ENCODE data around the gene CDH13. TPM values are rescaled to one million over a fixed set of nuclear protein-coding genes. Genes with fewer than 3 reads are reported as not detected.

The CDH13 gene
- total RNA-seq, 1 donor, result 102 TPM

DNA sequence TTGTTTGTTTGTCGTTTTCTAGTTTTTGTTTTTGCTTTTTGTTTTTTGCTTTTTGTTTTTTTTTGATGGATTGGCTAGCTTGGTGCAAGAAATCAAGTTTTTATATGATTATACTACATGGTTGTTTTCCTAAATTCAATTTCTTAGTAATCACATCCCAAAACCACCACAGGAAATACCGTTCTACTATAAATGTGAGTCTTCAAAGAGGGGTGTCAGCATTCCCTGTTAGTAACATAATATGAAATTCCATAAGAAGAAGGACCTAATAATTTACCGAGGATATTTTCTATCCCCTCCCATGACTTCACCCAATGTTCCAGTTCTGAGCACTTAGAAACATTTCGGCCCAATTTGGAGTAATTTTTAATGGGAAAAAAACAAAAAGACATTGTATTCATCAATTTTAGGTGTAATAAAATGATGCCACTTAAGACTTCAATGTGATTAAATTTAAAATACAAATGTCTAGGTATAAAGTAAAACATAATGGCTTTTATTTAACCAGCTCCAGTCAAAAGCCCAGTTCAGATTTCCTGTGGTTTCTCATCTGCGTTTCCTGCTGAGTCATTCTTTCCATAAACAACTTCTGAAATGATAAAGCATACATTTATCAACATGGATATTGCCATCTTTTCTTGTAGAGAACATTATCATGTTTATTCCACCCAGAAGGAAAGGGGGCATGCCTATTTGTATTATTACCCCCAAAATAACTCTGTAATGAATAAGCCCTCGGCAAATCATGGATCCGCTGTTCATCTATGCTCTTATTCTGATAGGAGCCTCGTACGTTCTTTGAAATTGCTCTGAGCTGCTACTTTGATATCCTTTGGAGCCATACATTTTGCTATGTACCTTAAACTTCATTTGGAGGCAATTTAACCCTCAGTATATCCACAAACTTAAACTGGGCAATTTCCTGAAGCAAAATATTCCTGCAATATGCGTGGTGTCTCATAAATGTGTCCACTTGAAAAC is 1209.1 kb downstream of the CDH13 start:
- Histone ChIP-seq H3K4me1 (ENCODE audit: insufficient read depth, low read length) (peaks cover 9% of the 10 kb centered on the region), H3K27me3 (ENCODE audit: insufficient read depth, low read length) (peaks cover 22% of the 10 kb centered on the region), H3K36me3 (ENCODE audit: insufficient read depth, low read length) (no peaks in the 10 kb centered on the region), H3K27ac (ENCODE audit: low read depth, low read length) (no peak overlapping the region), H3K79me2 (ENCODE audit: insufficient read depth, low read length) (no peaks in the 10 kb centered on the region), H3K4me3 (ENCODE audit: insufficient read depth, low read length) (no peak overlapping the region), H3K4me2 (ENCODE audit: insufficient read depth, low read length) (peak overlapping the region; percentile 20), H3K9me3 (ENCODE audit: low read depth, low read length) (no peaks in the 10 kb centered on the region), H4K20me1 (ENCODE audit: insufficient read depth, low read length) (no peaks in the 10 kb centered on the region), H2AFZ (ENCODE audit: low read length) (no peak overlapping the region)
- peak; percentile 85 for DNase-seq (ENCODE audit: insufficient read length, low spot score, missing footprints)
- TF ChIP-seq, protein P1, sequence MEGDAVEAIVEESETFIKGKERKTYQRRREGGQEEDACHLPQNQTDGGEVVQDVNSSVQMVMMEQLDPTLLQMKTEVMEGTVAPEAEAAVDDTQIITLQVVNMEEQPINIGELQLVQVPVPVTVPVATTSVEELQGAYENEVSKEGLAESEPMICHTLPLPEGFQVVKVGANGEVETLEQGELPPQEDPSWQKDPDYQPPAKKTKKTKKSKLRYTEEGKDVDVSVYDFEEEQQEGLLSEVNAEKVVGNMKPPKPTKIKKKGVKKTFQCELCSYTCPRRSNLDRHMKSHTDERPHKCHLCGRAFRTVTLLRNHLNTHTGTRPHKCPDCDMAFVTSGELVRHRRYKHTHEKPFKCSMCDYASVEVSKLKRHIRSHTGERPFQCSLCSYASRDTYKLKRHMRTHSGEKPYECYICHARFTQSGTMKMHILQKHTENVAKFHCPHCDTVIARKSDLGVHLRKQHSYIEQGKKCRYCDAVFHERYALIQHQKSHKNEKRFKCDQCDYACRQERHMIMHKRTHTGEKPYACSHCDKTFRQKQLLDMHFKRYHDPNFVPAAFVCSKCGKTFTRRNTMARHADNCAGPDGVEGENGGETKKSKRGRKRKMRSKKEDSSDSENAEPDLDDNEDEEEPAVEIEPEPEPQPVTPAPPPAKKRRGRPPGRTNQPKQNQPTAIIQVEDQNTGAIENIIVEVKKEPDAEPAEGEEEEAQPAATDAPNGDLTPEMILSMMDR (IDR thresholded peaks at IDR 0.05; ENCODE audit: extremely low read depth, low read depth, low read length), result no peak

GRCh38 chr16:83837566-83837965 is 1210.8 kb downstream of the CDH13 start:
- Histone ChIP-seq H3K4me2 (ENCODE audit: insufficient read depth, low read length) (no peak overlapping the region), H3K79me2 (ENCODE audit: insufficient read depth, low read length) (no peaks in the 10 kb centered on the region), H4K20me1 (ENCODE audit: insufficient read depth, low read length) (no peaks in the 10 kb centered on the region), H2AFZ (ENCODE audit: low read length) (no peak overlapping the region), H3K27ac (ENCODE audit: low read depth, low read length) (no peak overlapping the region), H3K4me3 (ENCODE audit: insufficient read depth, low read length) (no peak overlapping the region), H3K36me3 (ENCODE audit: insufficient read depth, low read length) (no peaks in the 10 kb centered on the region), H3K4me1 (ENCODE audit: insufficient read depth, low read length) (peaks cover 9% of the 10 kb centered on the region), H3K27me3 (ENCODE audit: insufficient read depth, low read length) (peaks cover 16% of the 10 kb centered on the region), H3K9me3 (ENCODE audit: low read depth, low read length) (no peaks in the 10 kb centered on the region)
- TF ChIP-seq, protein P1 (IDR thresholded peaks at IDR 0.05; ENCODE audit: extremely low read depth, low read depth, low read length), result no peak
- no peak for DNase-seq (ENCODE audit: insufficient read length, low spot score, missing footprints)

GRCh38 chr16:83838151-83838550 is 1211.4 kb downstream of the CDH13 start:
- Histone ChIP-seq H3K36me3 (ENCODE audit: insufficient read depth, low read length) (no peaks in the 10 kb centered on the region), H3K4me3 (ENCODE audit: insufficient read depth, low read length) (no peak overlapping the region), H2AFZ (ENCODE audit: low read length) (no peak overlapping the region), H3K27ac (ENCODE audit: low read depth, low read length) (no peak overlapping the region), H4K20me1 (ENCODE audit: insufficient read depth, low read length) (no peaks in the 10 kb centered on the region), H3K79me2 (ENCODE audit: insufficient read depth, low read length) (no peaks in the 10 kb centered on the region), H3K9me3 (ENCODE audit: low read depth, low read length) (no peaks in the 10 kb centered on the region), H3K4me1 (ENCODE audit: insufficient read depth, low read length) (peaks cover 9% of the 10 kb centered on the region), H3K4me2 (ENCODE audit: insufficient read depth, low read length) (no peak overlapping the region), H3K27me3 (ENCODE audit: insufficient read depth, low read length) (peaks cover 16% of the 10 kb centered on the region)
- DNase-seq (ENCODE audit: insufficient read length, low spot score, missing footprints), result no peak
- TF ChIP-seq, protein P1 (IDR thresholded peaks at IDR 0.05; ENCODE audit: extremely low read depth, low read depth, low read length), result no peak

DNA sequence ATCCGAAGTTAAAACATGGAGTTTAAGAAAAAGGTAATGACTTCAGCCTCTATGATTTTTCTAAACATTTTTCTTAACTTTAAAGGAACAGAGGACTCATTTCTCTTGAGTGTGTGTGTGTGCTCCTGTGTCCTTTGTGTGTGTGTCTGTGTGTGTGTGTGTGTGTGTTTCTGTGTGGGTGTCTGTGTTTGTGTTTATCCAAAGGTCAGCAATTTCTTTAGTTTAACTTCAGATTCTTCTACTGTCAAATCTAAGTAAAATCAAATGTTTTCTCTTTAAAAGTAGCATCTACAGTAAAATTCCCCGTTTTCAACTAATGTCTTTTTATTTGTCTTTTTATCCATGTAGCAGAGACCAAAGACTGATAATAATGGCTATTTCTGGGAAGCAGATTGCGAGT is 1212.8 kb downstream of the CDH13 start:
- Histone ChIP-seq H3K4me3 (ENCODE audit: insufficient read depth, low read length) (no peak overlapping the region), H2AFZ (ENCODE audit: low read length) (no peak overlapping the region), H4K20me1 (ENCODE audit: insufficient read depth, low read length) (no peaks in the 10 kb centered on the region), H3K27me3 (ENCODE audit: insufficient read depth, low read length) (peaks cover 18% of the 10 kb centered on the region), H3K79me2 (ENCODE audit: insufficient read depth, low read length) (no peaks in the 10 kb centered on the region), H3K4me1 (ENCODE audit: insufficient read depth, low read length) (peaks cover 9% of the 10 kb centered on the region), H3K36me3 (ENCODE audit: insufficient read depth, low read length) (no peaks in the 10 kb centered on the region), H3K4me2 (ENCODE audit: insufficient read depth, low read length) (no peak overlapping the region), H3K27ac (ENCODE audit: low read depth, low read length) (no peak overlapping the region), H3K9me3 (ENCODE audit: low read depth, low read length) (no peaks in the 10 kb centered on the region)
- no peak for DNase-seq (ENCODE audit: insufficient read length, low spot score, missing footprints)
- TF ChIP-seq, protein P1 (IDR thresholded peaks at IDR 0.05; ENCODE audit: extremely low read depth, low read depth, low read length), result no peak
